Myocyte (in vitro differentiated cells): ENCODE results near the gene MEDAG. TPM values are rescaled to one million over a fixed set of nuclear protein-coding genes. Genes with fewer than 3 reads are reported as not detected.

Source experiments
- DNase-seq: peaks from one replicate; pipeline ENCODE4 v3.0.0-alpha.2; 2012; ENCODE audit warnings: low read depth
- total RNA-seq: library from RNA; depleted of rRNA; stranded (reverse); fragments of >200 nt; gene quantifications from 2 replicates; pipeline ENCODE4 v1.2.3, GENCODE V29; 2014

Gene MEDAG
- total RNA-seq, 1 donor from 2014 or later: 2.6 TPM

GRCh38 chr13:30906411-30907051 is 460 bp downstream of the MEDAG start:
- DNase-seq: no peak

GRCh38 chr13:30907121-30907861 is 1.2 kb downstream of the MEDAG start:
- peak; percentile 43 for DNase-seq

GRCh38 chr13:30908416-30908980 is 2.4 kb downstream of the MEDAG start:
- peak; percentile 70 for DNase-seq

- DNase-seq: no peak
These were observed 4.6 kb downstream of the MEDAG start for GRCh38 chr13:30910676-30911075.

- no peak for DNase-seq
These were observed 9.8 kb downstream of the MEDAG start for GRCh38 chr13:30915691-30916541.

GRCh38 chr13:30916991-30917390 is 10.9 kb downstream of the MEDAG start:
- DNase-seq: no peak

- no peak for DNase-seq
These were observed 12.8 kb downstream of the MEDAG start for GRCh38 chr13:30918662-30919405.

GRCh38 chr13:30920162-30920909 is 14.3 kb downstream of the MEDAG start:
- no peak for DNase-seq

GRCh38 chr13:30923418-30923817 is 17.3 kb downstream of the MEDAG start:
- DNase-seq: no peak

GRCh38 chr13:30924721-30925120 is 18.6 kb downstream of the MEDAG start:
- no peak for DNase-seq

- no peak for DNase-seq
These were observed 19.4 kb downstream of the MEDAG start for GRCh38 chr13:30925429-30925828.

- DNase-seq: no peak
These were observed 20.7 kb downstream of the MEDAG start for GRCh38 chr13:30926781-30927180.

- peak; percentile 27 for DNase-seq
These were observed 21.1 kb downstream of the MEDAG start for GRCh38 chr13:30927188-30927587.

- DNase-seq: no peak
These were observed 21.5 kb downstream of the MEDAG start for GRCh38 chr13:30927595-30927994.

GRCh38 chr13:30928978-30929377 is 22.9 kb downstream of the MEDAG start:
- no peak for DNase-seq

- DNase-seq: no peak
These were observed 26.6 kb downstream of the MEDAG start, which contains the start of gene TEX26 for GRCh38 chr13:30932481-30933353. Gene TEX26 (plus strand): TSS chr13:30932656. CDS start chr13:30932716, 60 bp downstream.

GRCh38 chr13:30933354-30933670 is 27.2 kb downstream of the MEDAG start:
- DNase-seq: no peak

GRCh38 chr13:30934381-30934780 is 28.3 kb downstream of the MEDAG start:
- DNase-seq: no peak

GRCh38 chr13:30934803-30935202 is 28.7 kb downstream of the MEDAG start:
- DNase-seq: no peak
